ENCODE measurements around the gene TBC1D22A. TPM values are rescaled to one million over a fixed set of nuclear protein-coding genes. Genes with fewer than 3 reads are reported as not detected.

TBC1D22A gene
- total RNA-seq, 1 donor from 2014 or later, result 14.3 TPM

DNA sequence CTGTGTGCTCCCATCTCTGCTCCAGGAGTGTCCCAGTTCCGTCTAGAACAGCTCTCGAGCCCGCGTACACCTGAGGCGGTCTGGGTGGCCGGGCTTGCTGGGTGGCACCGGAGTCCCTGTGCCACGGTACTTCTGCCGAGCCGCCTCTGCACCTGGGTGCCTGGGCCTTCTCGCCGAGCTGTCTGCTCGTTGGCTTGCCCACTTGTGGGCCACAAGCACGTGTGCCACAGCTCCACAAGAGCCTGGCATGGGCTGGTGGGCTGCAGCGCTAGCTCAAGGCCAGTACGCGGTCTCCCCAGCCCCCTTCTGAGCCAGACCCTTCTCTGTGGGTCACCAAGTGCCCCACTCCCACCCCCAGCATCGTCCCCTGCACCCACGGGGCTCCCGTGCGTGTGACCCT is 388.0 kb downstream of the TBC1D22A start:
- no peaks in the 10 kb centered on the region for H3K27me3 Mint-ChIP-seq (ENCODE audit: low read depth)
- no peaks in the 10 kb centered on the region for H3K36me3 Mint-ChIP-seq (ENCODE audit: low read depth)
- H3K9me3 Mint-ChIP-seq, result no peaks in the 10 kb centered on the region
- H3K4me3 Mint-ChIP-seq, result no peak overlapping the region
- TF ChIP-seq, protein P1, sequence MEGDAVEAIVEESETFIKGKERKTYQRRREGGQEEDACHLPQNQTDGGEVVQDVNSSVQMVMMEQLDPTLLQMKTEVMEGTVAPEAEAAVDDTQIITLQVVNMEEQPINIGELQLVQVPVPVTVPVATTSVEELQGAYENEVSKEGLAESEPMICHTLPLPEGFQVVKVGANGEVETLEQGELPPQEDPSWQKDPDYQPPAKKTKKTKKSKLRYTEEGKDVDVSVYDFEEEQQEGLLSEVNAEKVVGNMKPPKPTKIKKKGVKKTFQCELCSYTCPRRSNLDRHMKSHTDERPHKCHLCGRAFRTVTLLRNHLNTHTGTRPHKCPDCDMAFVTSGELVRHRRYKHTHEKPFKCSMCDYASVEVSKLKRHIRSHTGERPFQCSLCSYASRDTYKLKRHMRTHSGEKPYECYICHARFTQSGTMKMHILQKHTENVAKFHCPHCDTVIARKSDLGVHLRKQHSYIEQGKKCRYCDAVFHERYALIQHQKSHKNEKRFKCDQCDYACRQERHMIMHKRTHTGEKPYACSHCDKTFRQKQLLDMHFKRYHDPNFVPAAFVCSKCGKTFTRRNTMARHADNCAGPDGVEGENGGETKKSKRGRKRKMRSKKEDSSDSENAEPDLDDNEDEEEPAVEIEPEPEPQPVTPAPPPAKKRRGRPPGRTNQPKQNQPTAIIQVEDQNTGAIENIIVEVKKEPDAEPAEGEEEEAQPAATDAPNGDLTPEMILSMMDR (conservative IDR thresholded peaks at IDR 0.05), result no peak
- H3K4me1 Mint-ChIP-seq, result peaks cover 3% of the 10 kb centered on the region
- no peak for DNase-seq (ENCODE audit: low read depth, low spot score)
- H3K27ac Mint-ChIP-seq (ENCODE audit: unreplicated experiment), result no peak overlapping the region

DNA sequence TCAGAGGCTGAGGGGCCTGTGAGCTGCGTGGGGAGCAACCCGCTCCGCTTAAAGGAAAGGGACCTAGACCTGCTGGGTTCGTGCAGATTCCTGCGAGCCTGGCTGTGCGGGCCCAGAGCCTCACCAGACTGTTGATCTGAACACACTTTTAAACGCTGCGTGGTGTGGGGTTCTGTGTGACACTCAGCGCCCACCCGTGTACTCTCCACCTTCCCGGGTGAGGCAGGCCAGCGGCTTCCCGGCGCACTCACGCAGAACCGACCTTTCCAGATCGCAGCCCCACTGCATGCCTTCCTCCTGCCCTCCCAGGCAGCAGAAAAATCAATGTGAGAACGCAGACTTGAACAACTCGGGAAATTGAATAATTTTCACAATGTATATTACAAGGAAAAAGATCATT is 388.6 kb downstream of the TBC1D22A start:
- Mint-ChIP-seq H3K27me3 (ENCODE audit: low read depth) (no peaks in the 10 kb centered on the region), H3K9me3 (no peaks in the 10 kb centered on the region), H3K27ac (ENCODE audit: unreplicated experiment) (peak overlapping the region; percentile 84), H3K4me1 (peaks cover 3% of the 10 kb centered on the region), H3K4me3 (no peak overlapping the region), H3K36me3 (ENCODE audit: low read depth) (no peaks in the 10 kb centered on the region)
- DNase-seq (ENCODE audit: low read depth, low spot score), result no peak
- TF ChIP-seq, protein P1 (conservative IDR thresholded peaks at IDR 0.05), result no peak

DNA sequence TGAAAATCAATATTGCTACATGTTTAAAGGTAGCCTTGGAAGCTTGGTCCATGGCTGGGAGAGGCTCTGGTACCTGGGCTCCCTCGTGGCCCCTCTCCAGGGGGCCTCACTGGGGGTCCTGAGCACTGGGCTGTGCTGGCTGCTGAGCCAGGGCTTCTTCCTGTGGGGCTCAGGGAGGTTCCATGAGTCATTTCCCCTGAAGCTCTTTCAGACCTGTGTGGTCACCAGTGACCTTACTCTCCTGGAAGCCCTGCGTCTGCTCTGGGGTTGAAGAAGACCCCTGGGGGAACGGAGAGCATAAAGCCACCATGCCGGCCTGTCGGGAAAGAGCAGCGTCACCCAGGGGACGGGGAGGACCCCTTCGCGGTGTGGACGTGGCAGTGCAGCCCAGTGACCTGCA is 389.0 kb downstream of the TBC1D22A start:
- H3K36me3 Mint-ChIP-seq (ENCODE audit: low read depth), result no peaks in the 10 kb centered on the region
- H3K27ac Mint-ChIP-seq (ENCODE audit: unreplicated experiment), result no peak overlapping the region
- TF ChIP-seq, protein P1 (conservative IDR thresholded peaks at IDR 0.05), result no peak
- no peaks in the 10 kb centered on the region for H3K9me3 Mint-ChIP-seq
- H3K4me1 Mint-ChIP-seq, result peaks cover 3% of the 10 kb centered on the region
- no peak overlapping the region for H3K4me3 Mint-ChIP-seq
- H3K27me3 Mint-ChIP-seq (ENCODE audit: low read depth), result no peaks in the 10 kb centered on the region
- DNase-seq (ENCODE audit: low read depth, low spot score), result no peak

DNA sequence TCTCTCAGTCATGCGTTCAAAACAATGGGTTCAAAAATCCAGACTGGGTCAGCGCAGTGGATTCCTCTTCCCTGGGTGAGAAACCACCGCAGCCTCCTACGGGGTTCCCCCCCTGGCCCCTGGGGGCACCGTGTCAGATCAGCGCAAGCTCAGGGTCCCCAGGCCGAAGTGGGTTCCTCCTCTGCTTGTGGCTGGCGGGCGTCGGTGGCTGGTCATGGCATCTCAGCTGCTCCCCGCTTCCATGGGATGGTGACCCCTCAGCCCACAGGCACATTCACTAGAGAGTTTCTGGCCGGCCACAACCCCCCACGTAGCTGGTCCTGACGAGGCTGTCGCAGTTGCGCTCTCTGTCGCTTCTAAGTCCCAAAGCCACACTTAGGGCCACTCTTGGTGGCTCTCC is 389.8 kb downstream of the TBC1D22A start:
- Mint-ChIP-seq H3K36me3 (ENCODE audit: low read depth) (no peaks in the 10 kb centered on the region), H3K9me3 (no peaks in the 10 kb centered on the region), H3K27ac (ENCODE audit: unreplicated experiment) (no peak overlapping the region), H3K4me3 (no peak overlapping the region), H3K4me1 (peaks cover 3% of the 10 kb centered on the region), H3K27me3 (ENCODE audit: low read depth) (no peaks in the 10 kb centered on the region)
- DNase-seq (ENCODE audit: low read depth, low spot score), result no peak
- TF ChIP-seq, protein P1 (conservative IDR thresholded peaks at IDR 0.05), result no peak

DNA sequence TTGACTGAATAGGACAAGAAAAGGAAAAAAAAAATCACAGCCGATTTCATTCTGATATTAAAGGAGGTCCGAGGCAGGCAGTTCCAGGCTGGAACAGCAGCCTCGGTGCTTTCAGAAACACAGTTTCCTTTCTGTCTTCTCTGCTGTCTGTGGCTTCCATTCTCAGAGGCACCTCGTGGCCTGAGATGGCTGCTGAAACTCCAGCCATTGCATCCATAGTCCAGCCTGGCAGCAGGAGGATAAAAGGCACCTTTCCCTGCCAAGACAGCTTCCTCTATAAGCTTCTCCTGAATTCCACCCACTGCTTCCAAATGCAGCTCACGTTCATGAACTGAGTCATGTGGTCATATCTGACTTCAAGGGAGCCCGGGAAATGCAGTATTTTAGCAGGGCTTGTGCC is 390.5 kb downstream of the TBC1D22A start:
- H3K27me3 Mint-ChIP-seq (ENCODE audit: low read depth), result no peaks in the 10 kb centered on the region
- no peaks in the 10 kb centered on the region for H3K9me3 Mint-ChIP-seq
- H3K27ac Mint-ChIP-seq (ENCODE audit: unreplicated experiment), result no peak overlapping the region
- no peaks in the 10 kb centered on the region for H3K36me3 Mint-ChIP-seq (ENCODE audit: low read depth)
- TF ChIP-seq, protein P1 (conservative IDR thresholded peaks at IDR 0.05), result no peak
- H3K4me1 Mint-ChIP-seq, result peaks cover 3% of the 10 kb centered on the region
- H3K4me3 Mint-ChIP-seq, result no peak overlapping the region
- no peak for DNase-seq (ENCODE audit: low read depth, low spot score)

All from neural crest cell (in vitro differentiated cells).